Stimulated activated CD8-positive, alpha-beta memory T cell treated with anti-CD3 and anti-CD28 coated beads, Interleukin-12 subunit alpha, Interleukin-12 subunit beta, amount 100 ng/mL, for 24 hours (primary cell): ENCODE results near the gene SULT1A2.
"Not testable (repeated sequence)": the region's sequence is repeated elsewhere in the genome, so short reads cannot be mapped to it uniquely, and the experiment has no call there.

ENCODE experiments used
- DNase-seq: peaks from one replicate; pipeline ENCODE4 v3.0.0-alpha.2; 2020; ENCODE audit errors: extremely low read depth

The SULT1A2 gene

DNA sequence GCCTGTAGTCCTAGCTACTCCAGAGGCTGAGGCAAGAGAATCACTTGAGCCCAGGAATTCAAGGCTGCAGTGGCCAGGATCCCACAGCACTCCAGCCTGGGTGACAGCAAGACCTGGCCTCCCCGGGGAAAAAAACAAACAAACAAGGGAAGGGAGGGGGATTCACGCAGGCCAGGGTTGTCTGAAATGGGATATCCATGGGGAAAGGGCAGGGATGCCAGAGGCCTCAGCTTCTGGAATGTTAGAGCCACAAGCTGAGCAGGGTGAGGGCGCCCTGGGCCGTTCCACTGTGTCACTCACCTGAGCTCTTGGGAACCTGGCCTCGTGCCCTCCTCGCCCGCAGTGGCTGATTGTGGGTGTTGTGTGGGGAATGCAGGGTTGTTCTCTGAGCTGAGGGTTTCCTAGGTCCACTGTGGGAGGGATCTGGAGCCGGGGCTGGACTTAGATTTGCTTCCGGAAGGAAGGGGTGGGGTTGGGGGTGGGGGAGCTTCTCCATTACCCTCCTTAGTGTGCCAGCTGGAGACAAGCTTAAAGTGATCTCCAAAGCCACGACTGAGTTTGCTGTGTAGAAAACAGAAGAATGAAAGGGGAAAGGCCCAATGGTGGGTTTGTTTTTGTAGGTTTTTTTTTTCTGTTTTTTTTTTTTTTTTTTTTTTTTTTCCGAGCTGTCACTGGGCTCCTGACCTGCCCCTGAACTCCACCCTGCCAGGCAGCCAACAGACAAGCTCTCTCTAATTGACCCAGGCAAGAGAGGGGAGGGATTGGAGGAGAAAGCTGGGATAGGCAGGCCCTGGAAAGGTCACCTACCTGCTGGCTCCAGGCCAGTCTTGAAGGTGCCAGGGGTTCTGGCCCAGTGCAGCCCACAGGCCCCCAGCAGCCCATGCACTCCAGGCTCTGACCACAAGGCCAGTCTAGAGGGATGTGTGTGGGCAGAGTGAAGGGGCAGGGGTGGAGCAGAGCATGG is 13.1 kb upstream of the SULT1A2 start, which contains the start of gene SULT1A1:
TSS of gene SULT1A1 (minus strand) at position 414 of the 964 bp plus-strand sequence. CDS start 1,189 bp downstream, outside the sequence.
- no peak for DNase-seq

DNA sequence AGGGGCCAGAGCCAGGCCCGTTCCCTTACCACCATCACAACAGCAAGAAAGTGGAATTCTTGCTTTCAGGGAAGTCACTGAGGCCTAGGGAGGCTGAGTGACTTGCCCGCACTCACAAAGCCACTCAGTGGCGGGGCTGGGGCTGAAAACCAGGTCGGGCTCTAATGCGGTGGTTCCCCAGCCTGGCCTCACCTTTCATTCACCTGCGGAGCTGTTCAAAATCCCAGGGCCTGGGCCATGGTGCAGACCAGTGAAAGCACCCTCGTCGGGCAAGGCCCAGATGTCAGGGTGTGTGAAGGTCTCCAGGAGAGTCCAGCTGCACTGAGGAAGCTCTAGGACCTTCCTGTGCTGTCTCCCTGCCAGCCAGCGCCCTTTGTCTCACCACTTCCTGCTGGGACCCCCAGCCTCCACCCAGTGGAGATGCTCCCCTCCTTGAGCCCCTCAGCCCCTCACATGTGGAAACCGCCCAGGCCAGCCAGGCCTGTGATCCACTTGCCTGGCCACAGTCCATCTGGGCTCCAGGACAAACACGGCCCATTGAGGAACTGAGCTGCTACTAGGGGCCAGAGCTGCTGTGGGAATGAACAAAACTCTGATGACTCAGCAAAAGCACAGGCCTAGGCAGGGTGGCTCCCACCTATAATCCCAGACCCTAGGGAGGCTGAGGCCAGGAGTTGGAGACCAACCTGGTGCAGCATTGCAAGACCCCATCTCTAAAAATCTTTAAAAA is 12.2 kb upstream of the SULT1A2 start:
- not testable (repeated sequence) for DNase-seq

DNA sequence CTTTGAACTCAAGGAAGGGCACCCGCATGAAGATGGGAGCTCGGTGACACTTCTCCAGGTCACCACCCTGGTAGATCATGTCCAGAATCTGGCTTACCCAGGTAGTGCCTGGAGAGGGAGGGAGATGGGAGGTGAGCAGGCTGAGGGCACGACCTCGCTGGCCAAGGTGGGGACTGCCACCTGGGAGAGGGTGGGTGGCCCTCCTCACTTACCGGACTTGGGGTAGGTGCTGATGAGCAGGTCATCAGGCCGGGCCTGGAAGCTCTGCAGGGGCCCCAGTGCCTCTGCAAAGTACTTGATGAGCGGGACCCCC is 11.6 kb upstream of the SULT1A2 start:
- DNase-seq = not testable (repeated sequence)

DNA sequence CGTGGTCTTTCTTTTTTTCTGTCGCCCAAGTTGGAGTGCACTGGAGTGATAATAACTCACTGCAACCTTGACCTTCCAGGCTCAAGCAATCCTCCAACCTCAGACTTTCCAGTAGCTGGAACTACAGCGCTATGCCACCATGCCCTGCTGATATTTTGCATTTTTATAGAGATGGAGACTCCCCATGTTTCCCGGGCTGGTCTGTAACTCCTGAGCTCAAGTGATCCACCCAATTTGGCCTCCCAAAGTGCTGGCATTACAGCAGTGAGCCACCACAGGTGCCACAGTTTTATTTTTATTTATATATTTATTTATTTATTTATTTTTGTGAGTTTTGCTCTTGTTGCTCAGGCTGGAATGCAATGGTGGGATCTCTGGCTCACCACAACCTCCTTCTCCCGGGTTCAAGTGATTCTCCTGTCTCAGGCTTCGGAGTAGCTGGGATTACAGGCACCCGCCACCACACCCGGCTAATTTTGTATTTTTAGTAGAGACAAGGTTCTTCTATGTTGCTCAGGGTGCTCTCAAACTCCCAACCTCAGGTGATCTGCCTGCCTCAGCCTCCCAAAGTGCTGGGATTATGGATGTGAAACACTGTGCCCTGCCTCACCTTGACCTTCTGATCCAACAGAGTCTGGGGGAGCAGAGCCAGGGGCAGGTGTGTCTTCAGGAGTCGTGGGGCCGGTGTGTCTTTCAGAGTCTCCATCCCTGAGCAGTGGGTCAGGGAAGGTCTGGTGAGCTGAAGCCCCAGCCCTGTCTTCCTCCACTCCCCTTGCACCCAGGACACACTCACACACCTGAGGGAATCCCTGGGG is 11.0 kb upstream of the SULT1A2 start:
- DNase-seq = not testable (repeated sequence)

DNA sequence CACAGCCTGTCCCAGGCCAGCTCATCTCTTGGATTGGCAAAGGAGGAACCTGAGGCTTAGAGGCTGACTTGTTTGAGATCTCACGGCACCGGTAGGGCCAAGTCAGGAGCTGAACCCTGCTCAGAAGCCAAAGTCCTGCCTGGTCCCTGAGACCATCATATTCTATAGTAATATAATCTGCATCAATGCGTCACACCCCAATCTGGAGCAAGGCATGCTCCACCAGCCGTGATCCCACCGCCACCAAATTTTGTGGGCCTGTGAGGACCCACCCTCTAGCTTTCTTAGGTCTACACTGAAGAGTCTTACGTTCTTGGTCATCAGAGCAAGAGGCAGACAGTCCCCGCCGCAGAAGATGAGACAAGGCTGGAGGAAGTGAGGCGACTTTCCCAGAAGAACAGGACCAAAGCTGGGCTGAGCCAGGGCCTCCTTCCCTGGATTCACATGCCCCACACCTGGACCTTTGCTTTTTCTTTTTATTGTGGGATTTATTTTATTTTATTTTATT is 10.3 kb upstream of the SULT1A2 start:
- no peak for DNase-seq

DNA sequence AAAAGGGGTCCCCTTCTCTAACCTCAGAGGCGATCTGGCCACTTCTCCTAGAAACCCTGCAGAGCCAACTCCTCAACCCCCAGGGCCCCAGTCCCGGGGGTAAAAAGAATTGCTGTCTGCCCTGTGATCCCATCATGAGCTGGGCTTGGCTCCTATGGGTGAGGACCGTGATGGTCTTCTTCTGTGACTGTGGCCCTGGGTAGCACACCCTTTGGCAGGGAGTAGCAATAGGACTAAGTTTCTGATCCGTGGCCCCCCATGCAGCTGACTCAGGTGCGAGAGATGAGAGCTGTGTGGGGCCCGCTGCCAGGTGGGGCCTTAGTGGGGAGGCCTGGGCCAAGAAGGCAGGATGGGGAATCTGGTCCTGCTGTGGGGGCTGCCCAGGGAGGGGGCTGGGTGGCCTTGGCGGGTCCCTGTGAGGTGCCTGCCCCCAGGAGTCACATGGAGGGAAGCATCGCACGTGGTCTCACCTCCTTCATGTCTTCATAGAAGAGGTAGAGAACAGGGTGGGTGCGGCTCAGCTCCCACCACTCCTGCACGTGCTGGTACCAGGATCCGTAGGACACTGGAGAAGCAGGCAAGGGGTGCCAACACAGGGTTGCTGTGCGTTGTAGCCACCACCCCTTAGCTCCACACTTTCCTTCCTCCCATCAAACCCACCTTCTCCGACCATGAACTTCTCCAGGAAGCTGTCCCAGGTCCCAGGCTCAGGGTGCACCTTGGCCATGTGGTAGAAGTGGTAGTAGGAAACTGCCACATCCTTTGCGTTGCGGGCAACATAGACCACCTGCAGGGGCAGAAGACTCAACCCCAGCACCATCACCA is 9.7 kb upstream of the SULT1A2 start:
- no peak for DNase-seq

DNA sequence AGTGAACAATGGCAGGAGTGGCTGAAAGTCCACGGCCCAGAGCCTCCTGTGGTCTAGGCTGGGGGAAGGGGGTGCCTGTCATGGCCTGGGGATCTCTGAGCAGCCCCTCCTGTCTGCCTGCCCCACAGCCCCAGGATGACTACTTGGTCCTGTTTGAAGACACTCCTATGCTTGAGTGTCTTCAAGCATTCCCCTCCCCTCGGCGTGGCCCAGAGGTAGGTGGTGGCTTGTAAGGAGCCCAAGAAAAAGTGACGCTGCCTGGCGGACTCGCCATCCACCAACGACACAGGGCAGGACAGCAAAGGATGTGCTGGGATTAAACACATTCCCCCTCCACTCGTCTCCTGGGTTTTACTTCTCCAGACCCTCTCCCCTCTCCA is 7.3 kb upstream of the SULT1A2 start:
- DNase-seq = no peak

DNA sequence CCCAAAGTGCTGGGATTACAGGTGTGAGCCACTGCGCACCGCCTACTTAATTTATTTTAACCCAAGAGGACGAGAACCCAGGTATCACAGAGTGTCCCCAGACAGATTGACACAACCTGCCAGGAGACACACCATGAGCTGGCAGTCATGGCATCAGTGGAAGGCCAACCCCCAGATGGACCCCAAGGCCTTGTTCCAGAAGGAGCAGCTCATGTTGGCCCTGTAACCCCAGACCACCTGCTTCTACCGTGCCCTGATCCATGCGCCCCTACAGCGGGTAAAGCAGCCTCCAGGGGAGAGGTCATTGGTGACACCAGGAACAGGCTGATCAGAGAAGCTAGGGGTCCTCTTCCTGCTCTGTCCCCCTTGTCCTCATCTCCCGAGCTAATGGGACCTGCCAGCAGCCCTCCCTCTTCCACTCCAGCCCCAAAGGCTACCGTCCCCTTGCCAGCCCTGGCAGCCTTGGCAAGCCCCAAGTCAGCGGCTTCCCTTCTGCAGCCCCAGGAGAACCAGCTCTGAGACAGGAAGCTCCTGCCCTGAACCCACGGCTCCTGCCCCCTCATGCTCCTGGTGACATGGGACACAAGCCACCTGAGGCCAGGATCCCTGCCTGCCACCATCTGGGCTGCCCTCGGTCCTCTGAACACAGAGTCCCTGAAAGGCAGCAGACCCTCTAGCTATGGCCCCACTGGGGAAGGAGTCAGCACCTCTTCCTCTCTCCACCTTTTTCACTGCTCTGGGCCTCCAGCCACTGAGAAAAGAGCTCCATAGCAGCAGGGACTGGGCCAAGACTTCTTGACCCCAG is 6.7 kb upstream of the SULT1A2 start:
- no peak for DNase-seq

DNA sequence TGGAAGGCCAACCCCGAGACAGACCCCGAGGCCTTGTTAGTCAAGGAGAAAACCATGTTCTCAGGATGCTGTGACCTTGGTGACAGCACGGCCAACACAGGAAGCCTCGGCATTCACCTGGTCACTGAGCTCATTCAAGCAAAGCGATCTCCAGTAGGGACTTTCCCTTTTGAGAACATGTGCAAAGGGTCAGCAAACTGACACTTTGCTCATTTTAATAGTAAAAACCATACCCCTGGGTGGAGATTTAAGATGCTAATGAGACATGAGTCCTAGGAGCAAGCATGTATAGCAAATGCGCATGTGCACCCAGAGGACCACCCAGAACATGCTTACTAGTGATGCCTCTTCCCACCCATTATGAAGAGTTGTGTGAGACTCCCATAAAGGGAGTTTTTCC is 5.7 kb upstream of the SULT1A2 start:
- DNase-seq = no peak

DNA sequence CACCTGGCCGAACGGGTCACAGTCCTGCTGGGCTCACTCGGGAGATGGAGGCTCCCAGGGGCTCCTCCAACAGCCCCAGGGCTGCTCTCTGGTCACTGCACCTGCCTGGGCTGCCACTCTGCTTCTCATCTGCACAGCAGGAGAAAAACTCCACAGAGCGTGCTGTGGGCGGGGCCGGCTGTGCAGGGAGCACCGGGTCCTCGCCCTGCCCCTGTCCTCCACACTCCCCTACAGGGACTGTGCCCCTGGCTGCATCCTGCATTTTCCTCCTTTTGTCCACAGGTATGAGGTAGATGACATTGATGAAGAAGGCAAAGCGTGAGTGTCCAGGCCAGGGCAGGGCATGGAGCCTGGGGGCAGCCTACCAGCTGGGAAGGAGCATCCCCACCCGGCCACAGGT is 5.2 kb upstream of the SULT1A2 start:
- DNase-seq = not testable (repeated sequence)

DNA sequence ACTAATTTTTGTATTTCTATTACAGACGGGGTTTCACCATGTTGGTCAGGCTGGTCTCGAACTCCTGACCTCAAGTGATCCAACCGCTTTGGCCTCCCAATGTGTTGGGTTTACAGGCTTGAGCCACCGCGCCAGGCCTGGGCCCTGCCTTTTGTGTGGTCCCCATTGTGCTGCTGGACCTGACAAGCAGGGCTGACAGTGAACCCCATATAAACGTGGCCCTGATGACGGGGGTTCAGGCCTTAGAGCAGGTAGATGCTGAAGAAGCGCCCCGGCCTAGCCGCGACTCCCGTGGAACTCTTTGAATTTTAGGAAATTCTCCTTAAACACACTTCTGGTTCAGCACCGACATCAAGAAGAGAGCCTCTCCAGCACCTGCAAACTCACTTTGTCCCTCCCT is 4.7 kb upstream of the SULT1A2 start:
- DNase-seq = not testable (repeated sequence)

DNA sequence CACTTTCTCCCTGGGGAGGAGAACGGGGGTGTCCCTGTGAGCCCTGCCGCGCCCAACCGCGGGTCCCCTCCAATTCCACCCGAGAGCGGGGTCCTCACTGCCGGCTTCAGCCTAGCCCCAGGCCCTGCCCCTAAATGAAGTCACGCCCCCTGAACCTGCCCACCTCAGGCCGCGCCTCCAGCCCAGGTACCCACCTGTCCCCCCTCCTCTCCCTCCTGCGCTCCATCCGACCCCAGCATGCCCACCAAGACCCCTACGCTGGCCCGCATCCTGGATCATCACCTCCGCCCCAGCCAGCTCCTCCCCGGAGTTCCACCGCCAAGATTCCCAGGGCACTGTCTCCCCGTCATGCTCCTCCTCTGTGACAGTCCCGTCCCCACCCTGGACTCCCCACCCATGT is 4.1 kb upstream of the SULT1A2 start:
- DNase-seq = not testable (repeated sequence)

DNA sequence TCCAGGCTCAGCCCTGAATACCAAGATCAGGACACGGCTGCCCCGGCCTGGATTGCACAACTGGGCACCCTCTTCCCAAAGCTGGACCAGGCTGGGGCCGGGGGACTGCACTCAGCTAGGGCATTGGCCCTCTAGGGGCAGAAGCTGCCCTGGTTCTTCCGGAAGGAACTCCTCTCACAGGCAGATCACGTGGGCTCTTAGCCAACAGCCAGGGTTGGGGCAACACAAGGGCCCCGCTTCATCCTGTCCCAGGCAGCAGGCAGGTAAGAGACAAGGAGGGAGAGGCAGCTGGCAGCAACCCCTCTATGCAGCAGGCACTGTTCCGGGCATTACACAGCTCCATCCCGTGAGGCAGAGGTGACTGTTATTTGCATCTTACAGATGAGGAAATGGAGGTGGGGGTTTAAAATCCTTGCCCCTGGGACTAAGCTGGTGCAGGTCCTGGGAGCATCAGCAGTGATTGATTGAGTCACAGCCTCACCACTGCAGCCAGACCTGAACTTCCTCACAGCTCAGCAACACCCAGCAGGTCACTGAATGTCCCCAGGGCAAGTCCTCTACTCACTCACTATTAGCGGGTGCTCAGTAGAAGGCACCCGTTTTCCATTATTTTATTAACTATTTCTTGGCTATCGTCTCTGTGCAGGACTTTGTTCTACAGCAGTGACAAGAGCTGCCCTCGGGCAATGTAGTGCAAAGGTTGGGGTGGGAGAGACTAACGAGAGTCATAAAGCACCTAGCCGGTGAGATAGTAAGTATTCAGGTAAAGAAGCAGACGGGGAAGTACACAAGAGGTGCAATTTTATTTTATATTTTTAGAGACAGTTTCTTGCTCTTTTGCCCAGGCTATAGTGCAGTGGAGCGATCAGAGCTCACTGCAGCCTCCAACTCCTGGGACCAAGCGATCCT is 2.8 kb upstream of the SULT1A2 start:
- DNase-seq = not testable (repeated sequence)

DNA sequence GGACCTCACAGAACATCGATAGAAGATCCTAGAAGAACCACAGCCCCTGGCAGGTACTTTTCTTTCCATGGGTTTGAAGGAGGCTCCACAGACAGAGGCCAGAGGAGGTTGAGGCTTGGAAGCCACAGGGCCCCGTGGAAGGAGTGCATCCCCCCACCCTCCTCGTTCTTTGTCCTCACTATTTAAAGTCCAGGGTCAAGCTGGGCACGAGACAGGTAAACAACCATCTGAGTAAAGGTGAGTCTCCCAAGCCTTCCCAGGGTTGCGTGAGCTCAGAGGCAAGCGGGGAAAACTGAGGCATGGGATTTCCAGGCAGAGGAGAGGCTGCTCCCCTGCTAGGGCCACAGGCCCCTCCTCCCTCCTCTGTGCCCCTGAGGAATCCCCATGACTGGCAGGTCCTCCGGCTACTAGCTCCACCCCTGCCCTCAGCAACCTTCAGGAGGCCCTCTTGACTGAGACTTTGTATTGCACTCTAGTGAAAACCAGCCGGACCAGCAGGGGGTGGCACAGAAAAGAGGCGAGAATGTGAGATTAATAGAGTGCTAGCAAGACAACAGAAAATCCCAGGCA is 927 bp upstream of the SULT1A2 start:
- DNase-seq = no peak

DNA sequence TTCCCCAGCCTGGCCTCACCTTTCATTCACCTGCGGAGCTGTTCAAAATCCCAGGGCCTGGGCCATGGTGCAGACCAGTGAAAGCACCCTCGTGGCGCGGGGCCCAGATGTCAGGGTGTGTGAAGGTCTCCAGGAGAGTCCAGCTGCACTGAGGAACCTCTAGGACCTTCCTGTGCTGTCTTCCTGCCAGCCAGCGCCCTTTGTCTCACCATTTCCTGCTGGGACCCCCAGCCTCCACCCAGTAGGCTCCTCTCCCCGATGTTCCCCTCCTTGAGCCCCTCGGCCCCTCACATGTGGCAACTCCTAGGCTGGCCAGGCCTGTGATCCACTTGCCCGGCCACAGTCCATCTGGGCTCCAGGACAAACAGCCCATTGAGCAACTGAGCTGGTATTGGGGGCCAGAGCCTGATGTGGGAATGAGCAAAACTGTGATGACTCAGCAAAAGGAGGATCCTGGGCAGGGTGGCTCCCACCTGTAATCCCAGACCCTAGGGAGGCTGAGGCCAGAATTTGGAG is 677 bp downstream of the SULT1A2 start:
- no peak for DNase-seq

DNA sequence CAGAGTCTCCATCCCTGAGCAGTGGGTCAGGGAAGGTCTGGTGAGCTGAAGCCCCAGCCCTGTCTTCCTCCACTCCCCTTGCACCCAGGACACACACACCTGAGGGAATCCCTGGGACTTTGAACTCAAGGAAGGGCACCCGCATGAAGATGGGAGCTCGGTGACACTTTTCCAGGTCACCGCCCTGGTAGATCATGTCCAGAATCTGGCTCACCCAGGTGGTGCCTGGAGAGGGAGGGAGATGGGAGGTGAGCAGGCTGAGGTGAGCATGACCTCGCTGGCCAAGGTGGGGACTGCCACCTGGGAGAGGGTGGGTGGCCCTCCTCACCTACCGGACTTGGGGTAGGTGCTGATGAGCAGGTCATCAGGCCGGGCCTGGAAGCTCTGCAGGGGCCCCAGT is 1.4 kb downstream of the SULT1A2 start:
- DNase-seq = not testable (repeated sequence)

DNA sequence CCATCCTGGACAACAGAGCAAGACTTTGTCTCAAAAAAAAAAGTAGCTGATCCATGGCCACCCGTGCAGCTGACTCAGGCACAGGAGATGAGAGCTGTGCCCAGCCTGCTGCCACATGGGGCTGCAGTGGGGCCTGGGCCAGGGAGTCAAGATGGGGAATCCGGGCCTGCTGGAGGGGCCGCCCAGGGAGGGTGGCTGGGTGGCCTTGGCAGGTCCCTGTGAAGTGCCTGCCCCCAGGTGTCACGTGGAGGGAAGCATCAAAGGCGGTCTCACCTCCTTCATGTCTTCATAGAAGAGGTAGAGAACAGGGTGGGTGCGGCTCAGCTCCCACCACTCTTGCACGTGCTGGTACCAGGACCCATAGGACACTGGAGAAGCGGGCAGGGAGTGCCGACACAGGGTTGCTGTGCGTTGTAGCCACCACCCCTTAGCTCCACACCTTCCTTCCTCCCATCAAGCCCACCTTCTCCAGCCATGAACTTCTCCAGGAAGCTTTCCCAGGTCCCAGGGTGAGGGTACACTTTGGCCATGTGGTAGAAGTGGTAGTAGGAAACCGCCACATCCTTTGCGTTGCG is 3.8 kb downstream of the SULT1A2 start:
- no peak for DNase-seq

DNA sequence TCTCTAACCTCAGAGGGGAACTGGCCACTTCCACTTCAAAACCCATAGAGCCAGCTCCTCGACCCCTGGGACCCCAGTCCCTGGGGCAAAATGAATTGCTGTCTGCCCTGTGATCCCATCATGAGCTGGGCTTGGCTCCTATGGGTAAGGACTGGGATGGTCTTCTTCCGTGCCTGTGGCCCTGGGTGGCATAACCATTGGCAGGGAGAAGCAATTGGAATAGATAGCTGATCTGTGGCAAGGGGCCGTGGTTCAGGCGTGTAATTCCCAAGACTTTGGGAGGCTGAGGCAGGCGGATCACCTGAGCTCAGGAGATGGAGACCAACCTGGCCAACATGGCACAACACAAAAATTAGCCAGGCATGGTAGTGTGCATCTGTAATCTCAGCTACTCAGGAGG is 4.3 kb downstream of the SULT1A2 start:
- DNase-seq = no peak
